Central memory CD4-positive, alpha-beta T cell (primary cell): ENCODE measurements around the gene MBNL2.

Experiments used
- DNase-seq: peaks from one replicate; pipeline ENCODE4 v3.0.0; 2022

MBNL2 gene

GRCh38 chr13:97235549-97236231, 13.6 kb downstream of the MBNL2 start:
- DNase-seq = no peak

- DNase-seq = no peak
Observed at GRCh38 chr13:97237388-97237787, 15.3 kb downstream of the MBNL2 start.

DNA sequence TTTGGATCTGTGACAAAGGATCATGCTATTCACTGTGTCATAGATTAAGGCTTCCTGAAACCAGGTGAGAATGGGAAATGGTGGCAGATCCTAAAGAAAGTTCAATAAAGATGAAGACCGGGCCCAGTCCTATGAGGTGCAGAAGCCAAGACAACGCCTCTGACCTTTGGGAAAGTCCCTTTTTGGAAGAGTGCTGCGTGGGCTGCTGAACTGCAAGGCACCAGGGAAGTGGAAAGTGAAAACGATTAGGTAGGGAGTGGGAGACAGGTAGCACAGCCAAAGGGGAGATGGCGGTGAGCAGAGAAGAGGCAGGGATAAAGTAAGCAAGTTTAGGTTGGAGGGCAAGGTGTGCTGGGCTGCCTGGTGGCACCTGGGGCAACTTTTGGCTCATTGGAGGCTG, 16.3 kb downstream of the MBNL2 start:
- DNase-seq = no peak

DNA sequence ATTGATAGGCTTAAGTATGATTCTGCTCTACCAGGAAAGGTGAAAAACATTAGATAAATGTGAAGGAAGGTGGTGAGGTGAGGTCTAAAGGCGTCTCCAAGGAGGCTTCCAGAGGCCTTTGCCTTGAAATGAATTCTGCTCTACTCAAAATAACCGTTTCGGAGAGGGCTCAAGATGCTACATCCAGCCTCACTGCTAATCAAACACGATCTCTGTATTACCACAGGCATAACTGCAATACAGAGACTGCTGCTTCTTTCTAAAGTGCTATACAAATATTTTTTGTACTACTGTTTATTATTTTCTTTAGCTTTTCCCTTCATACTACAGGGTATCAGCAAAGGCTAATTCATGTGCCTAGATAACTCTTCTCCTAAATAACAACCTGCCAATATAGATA, 16.8 kb downstream of the MBNL2 start:
- DNase-seq = no peak

DNA sequence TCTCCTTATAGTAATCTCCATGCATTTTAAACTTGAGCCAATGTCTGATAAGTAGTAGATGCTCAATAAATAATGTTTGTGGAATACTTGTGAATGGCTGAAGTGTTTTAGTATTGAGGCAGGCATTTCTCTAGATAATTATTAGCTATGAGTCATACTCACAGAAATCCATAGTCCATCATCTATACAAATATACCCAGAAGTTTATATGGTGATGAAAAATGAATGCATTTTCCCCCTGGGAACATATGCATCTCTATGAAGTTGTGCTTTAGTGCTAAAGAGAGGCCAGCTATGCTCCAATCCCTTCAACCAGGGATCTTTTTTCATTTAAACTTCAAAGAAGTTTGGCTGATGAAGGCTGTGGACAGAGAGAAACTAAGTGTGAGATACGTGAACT, 17.2 kb downstream of the MBNL2 start:
- no peak for DNase-seq

- DNase-seq = no peak
Observed at GRCh38 chr13:97239943-97240787, 18.0 kb downstream of the MBNL2 start.

DNA sequence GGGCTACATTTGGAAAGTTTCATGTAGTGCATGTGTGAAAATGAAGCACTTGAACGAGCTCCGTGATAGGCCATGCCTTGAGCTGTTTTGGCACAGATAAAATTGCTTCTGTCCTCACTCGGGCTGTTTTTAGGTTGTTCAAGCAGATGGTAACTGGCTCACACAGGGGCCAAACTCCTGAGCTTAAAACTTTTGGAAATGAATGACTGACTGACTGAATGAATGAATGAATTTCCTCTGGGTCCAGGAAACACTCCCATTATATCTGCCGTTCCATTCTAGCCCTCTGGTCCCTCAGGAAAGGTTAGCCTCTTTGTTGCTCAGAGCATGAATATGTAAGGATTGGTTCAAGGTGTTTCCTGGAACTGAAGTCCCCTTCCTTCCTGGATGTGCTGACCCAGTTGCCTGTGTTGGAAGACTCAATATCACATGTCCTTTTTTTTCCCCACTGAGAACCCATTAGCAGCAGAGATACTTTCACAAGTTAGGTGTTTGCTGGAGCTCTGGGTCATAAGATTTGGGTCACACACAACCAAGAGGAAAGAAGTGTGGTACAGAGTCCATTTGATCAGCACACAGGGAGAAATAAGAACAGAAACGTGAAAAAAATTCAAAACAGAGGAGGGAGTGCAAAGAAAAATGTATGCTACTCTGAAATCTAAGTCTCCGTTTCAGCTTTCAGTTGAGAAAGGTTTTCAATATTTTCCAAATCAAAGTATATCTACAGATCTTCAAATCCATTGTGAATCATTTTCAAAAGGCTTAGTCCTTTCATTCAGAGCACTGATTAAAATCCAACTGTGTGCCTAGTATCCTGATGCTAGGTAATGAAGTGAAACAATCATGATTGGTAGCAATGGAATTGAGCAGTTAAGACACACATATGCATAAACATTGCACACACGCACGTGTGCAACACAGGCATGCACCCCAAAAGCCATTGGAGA, 18.9 kb downstream of the MBNL2 start:
- no peak for DNase-seq

- no peak for DNase-seq
Observed at GRCh38 chr13:97241761-97242160, 19.6 kb downstream of the MBNL2 start.

DNA sequence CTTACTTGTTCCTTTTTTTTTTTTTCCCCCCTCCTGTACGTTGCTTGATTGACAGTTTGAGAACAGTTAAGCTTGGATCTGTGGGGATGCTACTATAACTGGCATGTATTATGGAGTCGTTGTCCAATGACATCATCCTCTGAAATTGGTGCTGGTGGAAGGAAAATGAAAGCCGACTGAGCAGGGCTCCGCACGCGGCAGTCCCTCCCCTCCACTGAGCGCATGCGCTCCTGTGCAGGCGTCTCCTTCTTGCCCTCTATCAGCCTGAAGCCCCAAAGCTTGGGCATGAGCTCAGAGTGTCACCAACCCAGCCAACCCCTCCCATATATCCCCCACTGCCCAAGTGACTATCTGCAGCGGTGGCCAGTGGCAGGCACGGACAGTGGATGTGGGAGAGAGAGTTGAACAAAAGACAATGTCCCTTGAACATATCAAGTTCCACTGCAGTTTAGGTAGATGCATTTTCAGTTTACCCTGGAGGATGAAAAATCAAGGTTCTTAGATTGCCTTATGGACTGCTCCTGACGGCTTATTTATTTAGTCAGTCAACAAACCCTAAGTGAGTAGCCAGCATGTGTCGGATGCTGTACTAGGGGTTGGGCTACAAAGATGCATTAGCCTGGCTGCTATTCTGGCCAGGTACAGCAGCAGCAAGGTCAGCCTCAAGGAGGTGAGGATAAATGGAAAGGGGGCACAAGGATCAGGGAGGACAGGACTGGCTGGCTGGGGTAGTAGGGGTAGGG, 20.8 kb downstream of the MBNL2 start:
- no peak for DNase-seq

GRCh38 chr13:97243915-97244781, 22.0 kb downstream of the MBNL2 start:
- no peak for DNase-seq

GRCh38 chr13:97245011-97245410, 22.9 kb downstream of the MBNL2 start:
- DNase-seq = no peak

DNA sequence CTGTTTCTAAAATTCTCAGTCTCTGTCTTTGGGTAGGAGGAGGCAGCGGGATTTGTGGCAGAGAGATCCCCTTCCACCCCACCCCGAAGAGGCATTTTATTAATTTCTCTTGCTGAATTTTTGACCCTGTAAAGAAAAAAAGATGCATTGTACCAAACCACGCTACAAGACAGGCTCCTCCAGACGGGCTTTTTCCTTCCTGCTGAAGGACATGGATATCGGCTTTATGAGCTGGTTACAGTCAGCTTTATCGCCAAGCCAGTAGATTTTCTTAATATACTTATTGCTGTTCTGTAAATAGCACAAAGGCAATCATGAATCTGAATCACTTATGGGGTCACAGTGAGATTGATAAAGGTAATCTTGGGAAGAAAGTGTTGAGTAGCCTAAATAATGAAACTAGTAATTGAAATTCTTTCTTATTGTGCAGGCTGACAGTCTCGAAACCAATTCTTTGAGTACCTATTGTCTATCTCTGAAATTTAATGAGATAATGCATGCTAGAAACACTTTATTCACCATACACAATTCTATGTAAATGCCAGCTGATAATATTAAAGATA, 24.5 kb downstream of the MBNL2 start:
- DNase-seq = no peak

DNA sequence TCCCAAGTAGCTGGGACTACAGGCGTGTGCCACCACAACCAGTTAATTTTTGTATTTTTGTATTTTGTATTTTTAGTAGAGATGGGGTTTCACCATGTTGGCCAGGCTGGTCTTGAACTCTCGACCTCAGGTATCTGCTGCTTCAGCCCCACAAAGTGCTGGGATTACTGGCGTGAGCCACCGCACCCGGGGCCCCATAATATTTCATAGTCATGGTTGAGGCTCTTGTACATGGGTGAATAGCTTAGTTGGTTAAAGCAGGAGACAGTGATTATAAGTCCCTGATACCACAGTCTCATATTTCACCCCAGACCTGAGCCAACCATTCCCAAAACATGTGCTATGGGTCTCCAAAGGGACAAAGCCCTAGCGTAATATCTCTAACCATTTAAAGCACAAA, 26.1 kb downstream of the MBNL2 start:
- DNase-seq = no peak

GRCh38 chr13:97249093-97249795, 27.1 kb downstream of the MBNL2 start:
- no peak for DNase-seq

DNA sequence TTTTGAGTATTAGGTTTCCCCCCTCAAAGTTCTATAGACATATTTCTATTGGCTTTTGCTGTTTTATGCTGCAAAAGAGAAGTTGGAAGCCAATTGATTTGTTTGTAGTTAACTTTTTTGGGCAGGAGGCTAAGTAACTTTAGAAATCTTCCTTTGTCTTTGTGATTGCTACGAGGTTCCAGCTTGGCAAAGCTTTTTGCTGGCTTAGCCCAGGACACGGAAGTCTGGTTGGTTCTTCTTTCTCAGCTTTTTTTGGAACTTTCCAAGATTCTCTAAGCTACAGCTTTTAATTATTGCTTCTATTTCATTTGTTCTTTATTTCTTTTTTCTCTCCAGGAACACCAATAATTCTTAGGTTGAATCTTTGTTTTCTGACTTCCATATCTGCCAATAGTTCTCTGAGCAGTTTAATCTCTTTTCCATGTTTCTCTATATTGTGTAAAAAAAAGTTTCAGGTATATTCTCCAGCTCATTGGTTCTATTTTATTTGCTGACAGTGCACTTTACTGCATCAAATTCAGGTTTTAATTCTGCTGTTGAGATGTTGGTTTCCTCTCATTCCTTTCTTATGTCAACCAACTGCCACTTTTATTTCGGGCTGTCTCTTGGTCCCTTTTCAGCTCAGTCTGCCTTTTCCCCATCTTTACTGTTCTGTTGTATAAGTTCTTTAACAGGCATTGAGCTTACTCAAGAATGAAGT, 27.8 kb downstream of the MBNL2 start:
- DNase-seq = no peak

DNA sequence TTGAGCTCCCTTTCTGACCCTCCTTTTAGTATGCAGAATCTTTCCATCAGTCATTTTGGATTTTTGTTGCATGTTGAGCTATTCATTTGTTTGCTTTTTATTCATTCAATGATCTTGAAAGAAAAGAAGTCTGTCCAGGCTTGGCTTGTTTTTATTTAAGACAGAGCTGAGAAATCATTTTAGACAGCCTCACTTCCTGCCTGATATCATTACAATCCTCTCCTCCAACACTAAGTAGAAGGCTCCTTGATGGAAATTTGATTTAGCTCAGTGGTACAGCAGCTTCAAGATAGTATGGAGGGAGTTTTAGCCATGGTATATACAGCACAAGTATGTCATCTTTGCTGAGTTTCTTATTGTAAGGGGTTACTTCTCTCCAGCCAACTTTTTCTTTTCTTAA, 28.4 kb downstream of the MBNL2 start:
- DNase-seq = no peak

GRCh38 chr13:97252735-97253134, 30.6 kb downstream of the MBNL2 start:
- DNase-seq = no peak

DNA sequence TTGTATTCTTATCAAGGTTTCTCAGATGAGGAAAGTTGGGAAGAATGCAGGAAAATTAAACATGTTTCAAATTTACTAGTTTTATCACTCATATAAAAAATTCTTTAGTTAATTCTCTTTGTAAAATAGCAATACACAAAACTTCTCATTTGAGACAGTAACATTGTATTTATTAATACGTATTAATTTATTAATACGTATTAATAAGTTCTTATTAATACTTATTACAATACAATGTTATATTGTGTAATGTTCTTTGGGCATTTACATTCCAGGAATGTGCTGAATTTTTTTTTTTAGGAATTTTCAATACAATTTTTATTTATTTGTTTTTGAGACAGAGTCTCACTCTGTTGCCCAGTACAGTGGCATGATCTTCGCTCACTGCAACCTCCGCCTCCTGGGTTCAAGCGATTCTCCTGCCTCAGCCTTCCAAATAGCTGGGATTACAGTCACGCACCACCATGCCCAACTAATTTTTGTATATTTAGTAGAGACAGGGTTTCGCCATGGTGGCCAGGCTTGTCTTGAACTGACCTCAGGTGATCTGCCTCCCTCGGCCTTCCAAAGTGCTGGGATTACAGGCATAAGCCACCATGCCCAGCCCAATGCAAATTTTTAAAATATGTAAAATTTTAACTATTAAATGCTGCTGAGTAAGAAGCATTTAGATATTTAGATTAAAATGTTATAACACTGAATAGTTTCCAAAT, 31.6 kb downstream of the MBNL2 start:
- DNase-seq = no peak

- no peak for DNase-seq
Observed at GRCh38 chr13:97254816-97255215, 32.7 kb downstream of the MBNL2 start.
